HepG2 (cell line): ENCODE results near the gene IL10. TPM values are rescaled to one million over a fixed set of nuclear protein-coding genes. Genes with fewer than 3 reads are reported as not detected.

ENCODE experiments used
- ATAC-seq: fragments of 200-7000 bp; cut with Tn5 transposase; 3 replicates; pipeline ENCODE4 v1.9.1; 2020; ENCODE audit warnings: mild to moderate bottlenecking, moderate library complexity
- BruUV-seq: library from RNA; stranded (reverse); fragments of 400-500 nt; replicated peaks from 2 replicates; lab custom pipeline; 2021; lab: Mats Ljungman, UMichigan
- CTCF ChIA-PET: fragments of 300-600 bp; formaldehyde crosslinking; extraction: SDS; loops from one replicate; lab custom pipeline; 2021; ENCODE audit warnings: low total read pairs, inconsistent platforms, low intra/inter-chr PET ratio; lab: Yijun Ruan, JAX
- POLR2A ChIA-PET: fragments of 350-600 bp; sonication (Branson Sonifier 250); formaldehyde crosslinking; loops from one replicate; lab custom pipeline; 2020; ENCODE audit warnings: antibody characterized with exemption, inconsistent platforms; lab: Yijun Ruan, JAX
- DNase-seq: peaks from one replicate; pipeline ENCODE4 v3.0.0-alpha.2; 2015; ENCODE audit warnings: low spot score
- FAIRE-seq: peaks from 3 replicates; lab custom pipeline; 2011; peaks lifted over from hg19 to GRCh38; lab: Jason Lieb, UNC
- H2AFZ ChIP-seq: one replicate; pipeline ENCODE4 v1.6.1; 2011; ENCODE audit warnings: low read length, inconsistent platforms
- H3K27ac ChIP-seq: fragments of 300-600 bp; 3 replicates; pipeline ENCODE4 v1.8.0; 2011; ENCODE audit warnings: mixed run types, mild to moderate bottlenecking, mixed read lengths, low read length, inconsistent platforms; ENCODE audit not compliant: insufficient read depth; ENCODE audit errors: extremely low read length
- H3K27me3 ChIP-seq, 2 experiments: fragments of 200-600 bp in 1 of 2; 2 replicates in 1 of 2; 3 replicates in 1 of 2; pipeline versions ENCODE4 v1.6.0 to v1.8.0; 2011; ENCODE audit warnings: low read length in 2 of 2, mild to moderate bottlenecking in 2 of 2, moderate library complexity in 2 of 2, inconsistent platforms in 1 of 2; ENCODE audit not compliant: insufficient read depth in 2 of 2, control insufficient read depth in 1 of 2
- H3K36me3 ChIP-seq, 2 experiments: fragments of 200-600 bp in 1 of 2; replicated peaks in 1 of 2; 2 replicates in 1 of 2; 3 replicates in 1 of 2; pipeline versions ENCODE4 v1.5.1 to v1.8.0; 2011; ENCODE audit warnings: low read length in 2 of 2, inconsistent platforms in 1 of 2; ENCODE audit not compliant: insufficient read depth in 2 of 2, control insufficient read depth in 1 of 2
- H3K4me1 ChIP-seq: 2 replicates; pipeline ENCODE4 v1.5.1; 2012; ENCODE audit warnings: low read length, inconsistent platforms; ENCODE audit not compliant: insufficient read depth
- H3K4me2 ChIP-seq: 2 replicates; pipeline ENCODE4 v1.6.0; 2011; ENCODE audit warnings: low read depth, low read length, inconsistent platforms
- H3K4me3 ChIP-seq, 3 experiments: fragments of 200-600 bp in 1 of 3; sonication (generic), shearing (Covaris generic) in 1 of 3; replicated peaks in 1 of 3; 2 replicates each; pipeline ENCODE4 v1.5.1; 2011 to 2016; ENCODE audit warnings: low read length in 3 of 3, inconsistent platforms in 2 of 3, low read depth in 2 of 3, mild to moderate bottlenecking in 2 of 3, control low read depth in 1 of 3, mixed read lengths in 1 of 3; ENCODE audit not compliant: insufficient read depth in 1 of 3
- H3K79me2 ChIP-seq: one replicate; pipeline ENCODE4 v1.6.1; 2011; ENCODE audit warnings: low read length, inconsistent platforms; ENCODE audit not compliant: insufficient read depth
- H3K9ac ChIP-seq: 2 replicates; pipeline ENCODE4 v1.6.0; 2011; ENCODE audit warnings: mild to moderate bottlenecking, low read depth, low read length, inconsistent platforms; ENCODE audit not compliant: insufficient read depth
- H3K9me3 ChIP-seq: 2 replicates; pipeline ENCODE4 v1.5.1; 2012; ENCODE audit warnings: mild to moderate bottlenecking, low read length
- H4K20me1 ChIP-seq: 2 replicates; pipeline ENCODE4 v1.6.0; 2011; ENCODE audit warnings: inconsistent platforms, mild to moderate bottlenecking, low read length, moderate library complexity; ENCODE audit not compliant: insufficient read depth
- PAF1 ChIP-seq: IDR thresholded peaks from 2 replicates; pipeline ENCODE4 v1.6.1; 2016; ENCODE audit warnings: missing genetic modification reagents, missing compliant biosample characterization
- ZNF335 ChIP-seq: sonication (generic); formaldehyde crosslinking; IDR thresholded peaks from 2 replicates; pipeline ENCODE4 v1.4.0; 2020; ENCODE audit warnings: missing genetic modification reagents
- ZNF777 ChIP-seq: sonication (generic); formaldehyde crosslinking; IDR thresholded peaks from 2 replicates; pipeline ENCODE4 v1.4.0; 2020; ENCODE audit warnings: missing genetic modification reagents
- WGBS: methylation state at CpG from one replicate; pipeline ENCODE4 v1.1.6; 2017; ENCODE audit warnings: low lambda C conversion rate; 5-methylcytosine and 5-hydroxymethylcytosine counted together
- in situ Hi-C: cut with HindIII; loops from 2 replicates; pipeline ENCODE4 v1.10.0; 2017; ENCODE audit warnings: low pct_unique_long_range_greater_than_20kb; ENCODE audit not compliant: extremely low pct_ligation_motif_present
- intact Hi-C: fragments of 100-400 bp; cut with micrococcal nuclease; formaldehyde crosslinking; loops from one replicate; pipeline ENCODE4 v1.10.0; 2022; ENCODE audit not compliant: unreplicated experiment
- polyA plus RNA-seq, 8 experiments: library from polyadenylated mRNA; depleted of rRNA in 3 of 8; stranded (reverse) in 7 of 8; unstranded in 1 of 8; fragments of >200 nt; fragmentation: Illumina TruSeq in 4 of 8; extraction: Trizol in 4 of 8; gene quantifications; 2 replicates each; pipeline versions ENCODE4 v1.2.1 to v1.2.3, GENCODE V29; 2011 to 2016; ENCODE audit warnings: low read depth in 4 of 8, missing spikeins in 1 of 8, mixed read lengths in 1 of 8; ENCODE audit not compliant: insufficient read depth in 1 of 8
- total RNA-seq, 5 experiments: library from RNA; depleted of rRNA; stranded (reverse); fragments of >200 nt; fragmentation: Illumina TruSeq; extraction: Trizol; gene quantifications; 2 replicates each; pipeline ENCODE4 v1.2.3, GENCODE V29; 2016; ENCODE audit warnings: low read depth in 1 of 5
- TF ChIP-seq, protein P1 (sequence below): IDR thresholded peaks from 2 replicates; pipeline ENCODE4 v1.6.1; 2016; ENCODE audit warnings: low read depth, control low read depth
- TF ChIP-seq, protein P2 (sequence below): sonication (generic); formaldehyde crosslinking; IDR thresholded peaks from 2 replicates; pipeline ENCODE4 v1.4.0; 2020; ENCODE audit warnings: missing genetic modification reagents, borderline replicate concordance
- TF ChIP-seq, protein P3 (sequence below): sonication (generic); formaldehyde crosslinking; IDR thresholded peaks from 2 replicates; pipeline ENCODE4 v1.5.0; 2020; ENCODE audit warnings: missing genetic modification reagents

The IL10 gene
- total and polyA plus RNA-seq, 2 of the 13 experiments (the other 11 are each of a cell fraction or from before 2014, with no cell fraction given) = not detected

DNA sequence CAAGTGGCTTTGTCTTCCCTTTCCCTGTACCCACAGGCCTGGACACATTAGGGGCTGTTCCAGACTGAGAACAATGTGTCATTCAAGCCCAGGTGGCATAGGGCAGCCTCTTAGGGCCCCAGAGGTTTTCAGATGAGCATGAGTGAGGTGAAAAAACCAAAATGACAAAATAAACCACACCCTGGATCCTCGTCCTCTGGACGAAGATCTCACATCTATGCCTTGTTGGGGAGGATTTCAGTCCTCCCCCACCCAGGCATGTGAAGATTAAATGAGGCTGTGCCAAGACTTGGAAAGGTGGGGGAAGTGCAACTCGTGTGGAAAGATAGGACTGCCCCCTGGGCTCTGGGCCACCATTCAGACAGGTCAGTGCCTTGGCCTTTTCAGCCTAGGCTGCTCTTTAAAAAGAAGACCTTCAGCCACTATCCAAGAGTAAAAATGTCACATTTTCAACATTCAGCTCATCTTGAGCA lies 34.5 kb downstream of the IL10 start:
- ATAC-seq = no peak
- no TSS peak for BruUV-seq
- WGBS = 48% methylated on average over 3 of the region's 3 CpGs
- Histone ChIP-seq H3K27me3 (peaks cover 0 to 5% of the 10 kb centered on the region in 2 experiments; a peak in 1 of 5 replicates), H4K20me1 (no peaks in the 10 kb centered on the region), H3K36me3 (peaks cover 3 to 5% of the 10 kb centered on the region in 2 experiments; a peak in 3 of 5 replicates), H3K9ac (no peak overlapping the region), H3K4me3 (no peak overlapping the region), H3K9me3 (no peaks in the 10 kb centered on the region), H3K4me2 (no peak overlapping the region), H3K4me1 (no peaks in the 10 kb centered on the region), H3K27ac (no peak overlapping the region), H2AFZ (no peak overlapping the region), H3K79me2 (no peaks in the 10 kb centered on the region)
- intact Hi-C loops (loop anchor here (10.0 kb wide), 1 partner anchor 337 kb away; no protein-coding TSS in a partner anchor), in situ Hi-C loops (loop anchor here (5.0 to 10.0 kb wide), 2 partner anchors 175 to 247 kb away; no protein-coding TSS in a partner anchor)
- DNase-seq = no peak
- FAIRE-seq = no peak
- ChIA-PET CTCF (no interaction called here), POLR2A (no interaction called here)
- TF ChIP-seq PAF1 (CRISPR knock-in tag) (0 out of 2 replicates have a peak, but pooled peaks have one; percentile 35), ZNF335 (CRISPR knock-in tag) (no peak)

DNA sequence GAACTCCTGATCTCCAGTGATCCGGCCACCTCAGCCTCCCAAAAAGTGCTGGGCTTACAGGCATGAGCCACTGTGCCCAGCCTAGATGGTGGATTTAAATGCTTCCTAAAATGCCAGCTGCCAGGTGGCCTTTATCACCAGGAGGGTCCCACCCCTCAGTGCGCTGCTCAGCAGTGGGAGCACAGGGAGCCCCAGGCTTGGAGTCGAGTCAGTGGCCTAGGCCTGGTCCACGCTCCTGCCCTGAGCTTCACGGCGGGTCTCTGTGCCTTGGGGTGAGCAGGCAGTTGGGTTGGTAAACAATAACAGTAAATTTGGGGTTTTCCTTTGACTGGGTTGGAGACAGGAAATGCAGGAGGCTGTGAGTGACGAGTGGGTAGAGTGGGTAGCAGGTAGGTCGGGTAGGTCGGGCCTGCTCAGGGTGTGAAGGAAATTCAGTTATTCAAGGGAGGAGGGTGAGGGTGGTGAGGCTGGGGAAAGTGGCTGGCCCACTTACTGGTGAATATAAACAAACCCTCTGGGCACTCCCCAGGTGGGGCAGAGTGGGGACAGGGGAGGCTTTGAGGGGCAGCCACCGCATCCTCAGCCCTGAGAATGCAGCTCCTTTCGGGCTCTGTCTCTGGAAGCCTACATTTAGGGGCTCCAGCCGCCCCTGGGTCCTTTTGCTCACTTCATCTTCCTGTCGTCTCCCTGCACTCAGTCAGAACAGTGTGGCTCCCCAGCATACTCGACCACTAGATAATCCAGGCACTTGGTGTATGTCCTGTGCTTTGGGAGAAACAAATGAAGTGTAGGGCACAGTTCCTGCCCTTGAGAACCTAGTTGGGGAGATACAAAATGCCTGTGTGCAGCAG lies 35.2 kb downstream of the IL10 start:
- Histone ChIP-seq H3K4me3 (no peak overlapping the region), H3K36me3 (peaks cover 6 to 10% of the 10 kb centered on the region in 2 experiments; a peak in 3 of 5 replicates), H4K20me1 (no peaks in the 10 kb centered on the region), H3K27ac (no peak overlapping the region), H3K9me3 (no peaks in the 10 kb centered on the region), H3K9ac (no peak overlapping the region), H3K27me3 (peaks cover 0 to 5% of the 10 kb centered on the region in 2 experiments; a peak in 1 of 5 replicates), H3K4me1 (no peaks in the 10 kb centered on the region), H3K79me2 (no peaks in the 10 kb centered on the region), H3K4me2 (no peak overlapping the region), H2AFZ (no peak overlapping the region)
- DNase-seq (no peak), FAIRE-seq (no peak), ATAC-seq (no peak)
- no TSS peak for BruUV-seq
- intact Hi-C loops = loop anchor here (10.0 kb wide), 1 partner anchor 338 kb away; no protein-coding TSS in a partner anchor
- in situ Hi-C loops = loop anchor here (5.0 to 10.0 kb wide), 2 partner anchors 175 to 248 kb away; no protein-coding TSS in a partner anchor
- ChIA-PET CTCF (interaction anchor here (1.4 kb wide), 1 partner anchor 176 kb away, joined by 3 read pairs; no protein-coding TSS in a partner anchor), POLR2A (no interaction called here)
- 89% methylated on average over 14 of the region's 14 CpGs for WGBS
- TF ChIP-seq, protein P1, sequence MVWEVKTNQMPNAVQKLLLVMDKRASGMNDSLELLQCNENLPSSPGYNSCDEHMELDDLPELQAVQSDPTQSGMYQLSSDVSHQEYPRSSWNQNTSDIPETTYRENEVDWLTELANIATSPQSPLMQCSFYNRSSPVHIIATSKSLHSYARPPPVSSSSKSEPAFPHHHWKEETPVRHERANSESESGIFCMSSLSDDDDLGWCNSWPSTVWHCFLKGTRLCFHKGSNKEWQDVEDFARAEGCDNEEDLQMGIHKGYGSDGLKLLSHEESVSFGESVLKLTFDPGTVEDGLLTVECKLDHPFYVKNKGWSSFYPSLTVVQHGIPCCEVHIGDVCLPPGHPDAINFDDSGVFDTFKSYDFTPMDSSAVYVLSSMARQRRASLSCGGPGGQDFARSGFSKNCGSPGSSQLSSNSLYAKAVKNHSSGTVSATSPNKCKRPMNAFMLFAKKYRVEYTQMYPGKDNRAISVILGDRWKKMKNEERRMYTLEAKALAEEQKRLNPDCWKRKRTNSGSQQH = no peak
- TF ChIP-seq, protein P2, sequence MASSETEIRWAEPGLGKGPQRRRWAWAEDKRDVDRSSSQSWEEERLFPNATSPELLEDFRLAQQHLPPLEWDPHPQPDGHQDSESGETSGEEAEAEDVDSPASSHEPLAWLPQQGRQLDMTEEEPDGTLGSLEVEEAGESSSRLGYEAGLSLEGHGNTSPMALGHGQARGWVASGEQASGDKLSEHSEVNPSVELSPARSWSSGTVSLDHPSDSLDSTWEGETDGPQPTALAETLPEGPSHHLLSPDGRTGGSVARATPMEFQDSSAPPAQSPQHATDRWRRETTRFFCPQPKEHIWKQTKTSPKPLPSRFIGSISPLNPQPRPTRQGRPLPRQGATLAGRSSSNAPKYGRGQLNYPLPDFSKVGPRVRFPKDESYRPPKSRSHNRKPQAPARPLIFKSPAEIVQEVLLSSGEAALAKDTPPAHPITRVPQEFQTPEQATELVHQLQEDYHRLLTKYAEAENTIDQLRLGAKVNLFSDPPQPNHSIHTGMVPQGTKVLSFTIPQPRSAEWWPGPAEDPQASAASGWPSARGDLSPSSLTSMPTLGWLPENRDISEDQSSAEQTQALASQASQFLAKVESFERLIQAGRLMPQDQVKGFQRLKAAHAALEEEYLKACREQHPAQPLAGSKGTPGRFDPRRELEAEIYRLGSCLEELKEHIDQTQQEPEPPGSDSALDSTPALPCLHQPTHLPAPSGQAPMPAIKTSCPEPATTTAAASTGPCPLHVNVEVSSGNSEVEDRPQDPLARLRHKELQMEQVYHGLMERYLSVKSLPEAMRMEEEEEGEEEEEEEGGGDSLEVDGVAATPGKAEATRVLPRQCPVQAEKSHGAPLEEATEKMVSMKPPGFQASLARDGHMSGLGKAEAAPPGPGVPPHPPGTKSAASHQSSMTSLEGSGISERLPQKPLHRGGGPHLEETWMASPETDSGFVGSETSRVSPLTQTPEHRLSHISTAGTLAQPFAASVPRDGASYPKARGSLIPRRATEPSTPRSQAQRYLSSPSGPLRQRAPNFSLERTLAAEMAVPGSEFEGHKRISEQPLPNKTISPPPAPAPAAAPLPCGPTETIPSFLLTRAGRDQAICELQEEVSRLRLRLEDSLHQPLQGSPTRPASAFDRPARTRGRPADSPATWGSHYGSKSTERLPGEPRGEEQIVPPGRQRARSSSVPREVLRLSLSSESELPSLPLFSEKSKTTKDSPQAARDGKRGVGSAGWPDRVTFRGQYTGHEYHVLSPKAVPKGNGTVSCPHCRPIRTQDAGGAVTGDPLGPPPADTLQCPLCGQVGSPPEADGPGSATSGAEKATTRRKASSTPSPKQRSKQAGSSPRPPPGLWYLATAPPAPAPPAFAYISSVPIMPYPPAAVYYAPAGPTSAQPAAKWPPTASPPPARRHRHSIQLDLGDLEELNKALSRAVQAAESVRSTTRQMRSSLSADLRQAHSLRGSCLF (CRISPR knock-in tag) = no peak
- no peak for TF ChIP-seq ZNF777
- TF ChIP-seq, protein P3, sequence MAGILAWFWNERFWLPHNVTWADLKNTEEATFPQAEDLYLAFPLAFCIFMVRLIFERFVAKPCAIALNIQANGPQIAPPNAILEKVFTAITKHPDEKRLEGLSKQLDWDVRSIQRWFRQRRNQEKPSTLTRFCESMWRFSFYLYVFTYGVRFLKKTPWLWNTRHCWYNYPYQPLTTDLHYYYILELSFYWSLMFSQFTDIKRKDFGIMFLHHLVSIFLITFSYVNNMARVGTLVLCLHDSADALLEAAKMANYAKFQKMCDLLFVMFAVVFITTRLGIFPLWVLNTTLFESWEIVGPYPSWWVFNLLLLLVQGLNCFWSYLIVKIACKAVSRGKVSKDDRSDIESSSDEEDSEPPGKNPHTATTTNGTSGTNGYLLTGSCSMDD (CRISPR knock-in tag) = no peak
